Superior temporal gyrus (tissue), 1 donor: Measurements from ENCODE around the gene LEMD2.

Experiments
- DNase-seq: peaks from one replicate; pipeline ENCODE4 v3.0.0-alpha.2; 2016; ENCODE audit errors: extremely low spot score

Gene LEMD2

DNA sequence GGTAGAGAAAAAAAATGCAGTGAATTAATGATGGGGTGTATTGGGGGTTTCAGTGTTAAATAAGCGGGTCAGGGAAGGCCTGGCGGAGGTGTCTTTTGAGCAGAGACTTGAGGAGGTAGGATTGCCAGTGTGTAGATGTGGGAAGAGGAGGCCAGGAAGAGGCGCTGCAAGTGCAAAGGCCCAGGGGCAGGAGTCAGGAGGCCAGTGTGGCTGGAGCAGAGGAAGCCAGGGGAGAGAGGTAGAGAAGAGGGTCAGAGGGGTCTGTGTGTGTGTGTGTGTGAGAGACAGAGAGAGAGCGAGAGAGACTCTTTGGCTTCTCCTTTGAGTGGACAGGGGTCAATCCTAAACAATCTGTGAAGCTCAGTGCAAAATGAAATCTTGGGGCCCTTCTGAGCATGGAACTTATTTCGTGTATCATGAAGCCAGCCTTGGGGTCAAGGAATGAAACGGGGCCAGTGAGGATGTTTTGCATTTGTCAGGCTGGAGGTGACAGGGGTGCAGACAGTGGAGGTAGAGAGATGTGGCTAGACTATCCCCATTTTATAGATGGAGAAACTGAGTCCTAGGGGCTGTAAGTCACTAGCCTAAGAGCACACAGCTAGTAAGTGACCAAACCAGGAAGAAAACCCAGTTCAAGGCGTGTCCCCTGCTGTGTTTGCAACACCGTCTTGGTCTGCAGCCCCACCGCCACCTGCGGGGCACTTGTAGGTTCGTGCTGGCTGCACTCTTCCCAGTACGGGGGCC, 32.5 kb downstream of the LEMD2 start:
- no peak for DNase-seq

DNA sequence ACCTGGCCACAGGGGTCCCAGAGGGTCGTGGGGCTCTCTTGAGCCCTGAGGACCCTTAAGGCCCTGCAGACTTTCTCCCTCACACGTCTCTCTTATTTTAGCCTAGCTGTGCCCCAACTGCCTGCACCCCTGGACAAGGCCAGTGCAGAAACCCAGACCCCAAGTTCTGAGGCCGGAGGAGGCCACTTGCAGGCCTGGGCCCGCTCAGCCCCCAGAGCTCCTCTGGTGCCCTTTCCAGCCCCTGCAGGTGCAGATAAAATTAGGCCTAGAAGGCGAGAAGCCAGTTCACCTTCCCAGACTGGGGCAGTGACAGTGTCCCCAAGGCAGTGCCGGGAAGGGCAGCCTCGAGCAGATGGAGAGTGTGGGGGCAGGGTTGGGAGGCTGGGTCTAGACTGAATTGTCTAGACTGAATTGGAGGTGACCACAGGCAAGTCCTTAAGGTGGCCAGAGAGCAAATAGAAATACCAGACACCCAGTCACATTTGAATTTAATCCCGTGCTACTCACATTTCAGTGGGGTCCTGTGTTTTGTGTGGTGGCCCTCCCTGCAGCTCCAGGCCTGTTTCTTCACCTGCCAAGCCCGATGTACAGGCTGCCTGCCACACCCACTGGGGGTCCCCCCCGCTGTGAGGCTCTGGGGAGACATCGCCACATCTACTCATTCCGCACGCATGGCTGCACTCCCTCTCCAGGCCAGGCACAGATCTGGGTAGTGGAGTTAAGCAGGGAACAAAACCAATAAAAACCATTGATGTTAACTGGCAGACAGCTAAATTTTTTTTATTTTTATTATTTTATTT, 33.7 kb downstream of the LEMD2 start:
- no peak for DNase-seq

DNA sequence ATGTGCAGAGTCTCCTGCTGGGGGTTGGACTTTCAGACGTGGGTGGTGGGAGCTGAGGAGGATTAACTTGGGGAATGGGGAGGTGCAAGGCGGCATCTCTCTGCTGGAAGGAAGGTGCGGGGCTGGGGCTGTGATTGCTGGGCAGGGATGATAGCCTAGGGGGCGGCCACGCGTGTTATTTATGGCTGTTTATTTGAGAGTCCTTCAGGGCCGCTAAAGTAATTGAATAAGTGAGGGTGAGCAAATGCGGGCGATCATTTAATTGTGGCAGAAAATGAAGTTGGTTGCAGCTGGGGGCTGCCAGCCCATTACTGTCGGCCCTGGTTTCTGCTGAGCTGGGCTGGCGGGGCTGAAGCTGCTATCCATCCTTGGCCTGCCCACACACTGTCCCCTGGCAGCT, 34.7 kb downstream of the LEMD2 start:
- DNase-seq, result no peak

DNA sequence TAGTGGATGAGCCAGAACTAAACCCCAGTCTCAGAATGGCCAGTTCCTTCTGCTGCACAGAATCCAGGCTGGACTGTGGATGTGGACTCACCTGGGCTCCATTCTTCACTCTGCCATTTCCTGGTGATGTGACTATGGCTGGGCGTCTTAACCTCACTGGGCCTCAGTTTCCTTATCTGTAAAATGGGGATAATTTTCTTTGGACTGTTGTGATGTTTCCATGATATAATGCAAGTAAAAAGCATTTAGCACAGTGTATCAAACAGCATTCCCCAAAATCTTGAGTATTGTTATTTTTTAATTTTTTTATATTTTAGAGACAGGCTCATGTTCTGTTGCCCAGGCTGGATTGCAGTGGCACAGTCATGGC, 36.3 kb downstream of the LEMD2 start:
- no peak for DNase-seq

DNA sequence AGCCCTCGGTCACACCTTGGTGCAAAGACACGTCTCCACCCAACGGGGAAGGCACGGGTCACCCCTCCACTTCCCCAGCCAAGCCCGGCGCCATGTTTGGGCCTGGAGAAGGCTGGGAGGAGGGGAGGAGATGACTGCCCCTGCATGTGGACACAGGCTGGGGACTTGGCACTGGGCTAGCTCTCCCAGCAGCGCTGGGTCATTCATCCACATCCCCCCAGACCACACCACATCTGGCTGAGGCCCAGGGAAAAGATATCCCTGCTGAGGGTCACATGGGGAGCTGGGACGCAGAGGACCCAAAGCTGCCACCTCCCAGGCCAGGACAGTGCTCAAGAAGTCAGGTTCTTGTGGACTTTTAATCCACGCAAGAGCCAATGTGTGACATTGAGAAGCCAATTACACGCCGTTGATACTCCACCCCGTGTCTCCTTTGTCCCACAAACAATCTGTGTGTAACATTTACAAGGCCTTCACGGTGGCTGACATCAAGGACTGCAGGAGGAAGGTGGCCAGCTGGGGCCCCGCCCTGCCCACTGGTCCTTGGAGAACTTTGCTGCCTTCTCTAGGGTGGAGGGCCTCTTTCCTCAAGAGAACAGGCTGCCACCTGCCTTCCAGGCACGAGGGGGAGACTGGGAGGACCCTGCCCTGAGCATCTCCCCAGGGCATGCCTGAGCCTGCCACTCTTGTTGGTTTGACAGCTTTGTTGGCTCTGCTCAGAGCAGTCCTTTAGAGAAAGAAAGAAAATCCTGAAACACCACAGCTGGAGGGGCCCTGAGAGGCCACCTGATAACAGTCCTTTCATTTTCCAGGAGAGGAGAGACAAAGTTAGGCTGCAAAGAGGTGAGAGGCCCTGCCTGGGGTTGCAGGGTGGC, 36.9 kb downstream of the LEMD2 start:
- DNase-seq, result no peak

DNA sequence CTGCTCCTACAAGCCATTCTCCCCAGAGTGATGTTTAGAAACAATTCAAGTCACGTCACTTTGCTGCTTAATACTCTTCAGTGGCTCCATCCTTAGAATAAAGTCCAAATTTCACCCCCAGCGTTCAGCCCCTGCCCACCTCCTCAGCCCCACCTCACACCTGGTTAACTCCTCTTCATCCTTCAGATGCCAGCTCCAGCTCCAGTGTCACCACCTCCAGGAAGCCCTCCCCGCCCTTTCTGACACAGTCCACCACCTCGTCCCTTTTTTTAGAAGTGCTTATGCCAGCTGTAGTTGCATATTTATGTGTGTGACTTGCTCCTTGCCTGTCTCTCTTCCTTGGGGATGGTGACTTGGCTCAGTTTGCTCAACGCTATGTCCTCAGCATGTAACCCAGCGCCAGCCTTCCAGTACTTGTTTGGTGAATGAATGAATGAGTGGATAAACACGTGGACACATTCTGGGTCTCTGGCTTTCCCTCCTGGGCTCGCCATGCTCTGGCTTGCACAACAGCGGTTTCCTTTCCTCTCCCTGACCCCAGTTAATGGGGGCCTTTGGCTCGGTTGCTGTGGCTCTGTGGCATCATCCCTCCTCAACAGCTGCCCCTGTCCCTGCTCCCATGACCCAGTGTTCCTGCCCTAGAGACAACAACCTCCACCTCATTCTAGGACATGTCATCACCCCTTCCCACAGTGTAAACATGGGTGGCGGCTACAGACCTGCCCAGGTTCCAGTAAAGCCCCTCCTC, 38.5 kb downstream of the LEMD2 start:
- no peak for DNase-seq

DNA sequence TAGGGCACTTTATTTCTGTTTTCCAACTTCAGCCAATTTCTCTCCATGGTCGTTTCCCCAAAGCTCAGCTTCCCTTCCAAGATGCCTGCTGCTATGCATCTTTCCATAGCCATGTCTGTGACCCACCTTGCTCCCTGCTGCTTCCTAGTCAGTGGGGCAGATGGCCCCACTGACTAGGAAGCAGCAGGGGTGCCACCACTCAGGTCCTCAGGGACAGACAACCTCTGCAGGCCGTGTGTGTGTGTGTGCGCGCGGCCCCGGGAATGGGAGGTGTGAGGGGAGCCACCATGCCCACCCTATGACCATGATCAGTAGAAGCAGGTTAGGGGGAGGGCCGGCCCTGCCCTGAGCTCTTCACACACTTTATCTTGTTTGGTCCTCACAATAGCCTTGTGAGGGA, 39.5 kb downstream of the LEMD2 start:
- DNase-seq, result no peak

DNA sequence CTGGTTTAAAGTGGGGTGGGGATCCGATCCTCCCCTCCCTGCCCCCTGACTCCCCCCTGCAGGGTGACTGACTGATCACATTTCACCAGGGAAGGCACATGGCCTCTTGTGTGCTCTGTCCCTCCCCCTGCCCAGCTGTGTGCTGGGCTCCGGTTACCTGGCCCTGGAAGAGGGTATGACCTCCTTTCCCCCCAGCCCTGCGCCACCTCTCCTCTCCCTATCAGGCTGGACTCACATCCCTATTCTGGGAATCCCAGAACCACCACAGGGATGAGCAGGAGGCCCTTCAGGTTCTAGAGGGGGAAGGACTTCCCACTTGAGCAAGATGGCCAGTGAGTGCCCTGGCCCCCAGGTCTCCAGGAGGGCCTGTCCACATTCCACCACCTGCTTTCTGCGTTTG, 40.1 kb downstream of the LEMD2 start:
- no peak for DNase-seq

DNA sequence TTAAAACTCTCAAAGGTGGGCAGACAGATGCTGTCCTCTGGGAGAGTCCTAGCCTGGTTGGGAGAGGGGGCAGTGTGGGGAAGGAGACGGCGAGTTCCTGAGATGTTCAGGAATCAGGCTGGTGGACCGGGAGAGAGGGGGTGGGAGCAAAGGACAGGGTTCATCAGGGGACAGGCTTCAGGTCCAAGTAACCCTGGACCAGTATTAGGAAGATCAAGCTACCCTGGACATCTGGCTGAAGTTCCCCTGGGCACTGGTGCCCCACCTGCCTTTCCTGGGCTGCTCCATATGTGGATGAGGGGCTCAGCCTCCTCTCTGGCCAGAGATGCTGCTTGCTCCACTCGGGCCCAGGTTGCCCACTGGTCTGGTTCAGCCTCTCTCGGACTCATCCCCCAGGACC, 41.1 kb downstream of the LEMD2 start:
- no peak for DNase-seq

DNA sequence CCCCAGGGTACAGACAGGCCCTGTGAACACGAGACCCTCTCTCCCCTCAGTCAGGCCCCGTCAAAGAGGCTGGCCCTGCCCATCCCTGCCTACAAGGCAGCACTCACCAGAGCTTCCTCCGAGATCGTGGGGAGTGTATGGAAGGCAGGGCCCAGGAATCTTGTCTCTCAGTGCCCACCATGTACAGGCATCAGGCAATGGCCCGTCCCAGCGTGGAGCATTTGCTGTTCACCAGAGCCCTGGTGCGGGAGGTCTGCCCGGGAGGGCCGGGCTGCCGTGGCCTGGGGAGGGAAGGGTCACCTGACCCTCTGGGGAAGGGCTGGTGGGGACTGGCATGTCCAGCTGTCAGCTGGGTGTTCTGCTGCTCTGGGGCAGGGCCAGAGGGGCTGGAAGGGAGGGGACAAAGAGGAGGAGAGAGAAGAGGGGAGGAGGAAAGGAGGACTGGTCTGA, 42.3 kb downstream of the LEMD2 start, which contains the start of gene IP6K3:
IP6K3 (minus strand) TSS at position 255 of the 450 bp plus-strand sequence. CDS start 11,429 bp downstream, outside the sequence.
- DNase-seq, result peak; percentile 90

DNA sequence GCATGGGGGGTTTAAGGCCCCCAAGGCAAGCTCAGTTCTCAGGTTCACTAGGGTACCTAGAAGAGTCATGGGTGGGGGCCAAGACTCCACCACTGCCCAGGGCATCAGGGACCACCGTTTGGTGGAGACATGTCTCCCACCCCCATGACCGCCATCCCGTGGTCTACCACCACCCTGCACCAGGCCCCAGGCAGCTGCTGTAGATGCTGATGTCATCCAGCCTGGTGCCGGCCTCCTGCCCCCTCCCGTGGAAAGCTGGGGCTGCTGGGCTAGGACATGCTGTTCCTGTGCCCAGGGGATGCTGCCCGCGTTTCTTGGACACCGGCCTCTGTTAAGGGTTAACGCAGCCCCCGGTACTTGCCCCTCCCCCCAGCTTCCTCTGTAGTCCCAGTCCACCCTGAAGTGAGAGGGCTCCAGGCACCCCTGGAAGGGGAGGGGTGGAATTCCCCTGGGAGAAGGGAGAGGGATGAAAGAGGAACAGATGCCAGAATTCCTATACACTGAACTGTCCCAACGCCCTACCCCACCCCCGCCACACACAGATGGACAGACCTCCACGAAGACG, 42.8 kb downstream of the LEMD2 start:
- DNase-seq, result peak; percentile 81

DNA sequence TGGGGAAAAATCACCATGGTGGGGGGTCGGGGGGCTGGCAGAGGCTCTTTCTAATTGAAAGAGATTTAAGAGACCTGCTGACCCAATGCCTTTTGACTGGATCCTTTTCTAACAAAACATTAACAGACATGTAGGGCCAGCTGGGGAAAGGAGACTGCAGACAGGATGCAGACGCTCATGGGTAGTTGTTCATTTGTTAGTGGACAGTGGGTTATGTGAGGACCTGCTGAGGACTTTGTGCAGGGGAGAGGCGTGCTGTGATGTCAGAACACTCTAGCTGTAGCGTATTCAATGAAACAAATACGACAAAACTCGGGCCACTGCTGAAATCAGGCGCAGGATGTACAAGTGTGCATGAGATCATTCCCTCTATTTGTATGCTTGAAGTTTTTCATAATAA, 43.4 kb downstream of the LEMD2 start:
- DNase-seq, result peak; percentile 36

DNA sequence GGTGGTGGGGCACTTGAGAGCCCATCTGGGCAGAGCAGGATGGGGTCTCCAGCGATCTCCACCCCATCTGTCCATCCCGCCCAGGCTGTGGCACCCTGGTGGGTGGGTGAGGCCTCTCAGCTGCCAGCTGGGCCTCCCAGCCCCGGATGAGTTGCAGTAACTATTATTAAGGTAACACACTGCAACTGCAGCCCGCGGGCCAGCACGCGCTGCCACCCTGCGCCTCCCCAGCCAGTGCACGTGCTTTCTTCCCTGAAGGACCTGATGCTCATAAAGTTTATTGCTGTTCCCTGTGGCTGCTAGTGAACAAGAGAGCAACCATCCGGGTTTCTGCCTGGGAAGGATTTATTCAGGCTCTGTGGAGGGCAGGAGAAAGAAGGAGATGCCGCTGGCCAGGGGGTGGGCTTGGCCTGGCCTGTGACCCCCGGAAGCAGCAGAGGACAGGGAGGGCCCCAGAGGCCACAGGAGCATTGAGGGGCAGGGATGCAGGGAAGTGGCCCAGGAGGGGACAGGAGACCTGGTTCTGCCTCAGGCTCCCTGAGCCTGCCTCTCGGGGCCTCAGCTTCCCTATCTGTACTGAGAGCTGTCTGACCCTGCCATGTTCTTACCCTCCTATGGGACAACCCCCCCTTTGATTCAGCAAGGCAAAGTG, 43.9 kb downstream of the LEMD2 start:
- DNase-seq, result no peak

DNA sequence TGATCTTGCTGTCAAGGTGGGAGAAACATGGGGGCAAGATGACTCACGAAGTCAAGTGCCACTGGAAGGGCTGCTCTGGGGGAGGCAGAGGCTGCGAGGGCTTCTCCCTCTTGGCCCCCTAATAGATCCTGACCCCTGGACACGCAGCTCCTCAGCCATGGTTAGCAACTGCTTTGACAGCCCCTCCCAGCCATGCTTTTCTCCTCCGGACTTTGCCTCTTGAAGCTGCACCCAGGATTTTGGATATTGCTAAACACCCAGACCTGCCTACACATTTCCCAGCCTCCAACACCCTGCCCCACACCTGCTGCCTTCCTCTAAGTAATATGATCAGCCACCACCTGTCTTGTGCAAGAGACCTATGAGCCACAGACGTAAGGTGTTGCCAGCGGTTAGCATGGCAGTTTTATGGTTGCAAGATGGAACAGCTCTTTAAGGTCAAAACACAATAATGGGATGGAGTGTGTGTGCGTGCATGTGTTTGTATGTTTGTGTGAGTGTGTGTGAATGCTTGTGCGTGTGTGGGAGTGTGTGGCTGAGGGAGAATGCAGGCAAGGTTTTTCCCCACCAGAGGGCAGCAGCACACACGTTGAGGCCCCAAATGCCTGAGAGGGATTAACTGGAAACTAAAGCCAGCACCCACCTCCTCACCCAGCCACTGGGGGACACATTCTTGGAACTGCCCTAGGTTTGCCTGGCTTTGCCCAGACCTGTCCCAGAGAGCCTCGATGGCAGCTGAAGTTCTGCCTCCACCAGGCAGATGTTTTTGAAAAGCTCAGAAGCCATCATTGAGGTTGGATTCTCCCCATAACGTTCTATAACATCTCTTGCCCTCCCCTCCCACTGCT, 44.7 kb downstream of the LEMD2 start:
- DNase-seq, result peak; percentile 92

DNA sequence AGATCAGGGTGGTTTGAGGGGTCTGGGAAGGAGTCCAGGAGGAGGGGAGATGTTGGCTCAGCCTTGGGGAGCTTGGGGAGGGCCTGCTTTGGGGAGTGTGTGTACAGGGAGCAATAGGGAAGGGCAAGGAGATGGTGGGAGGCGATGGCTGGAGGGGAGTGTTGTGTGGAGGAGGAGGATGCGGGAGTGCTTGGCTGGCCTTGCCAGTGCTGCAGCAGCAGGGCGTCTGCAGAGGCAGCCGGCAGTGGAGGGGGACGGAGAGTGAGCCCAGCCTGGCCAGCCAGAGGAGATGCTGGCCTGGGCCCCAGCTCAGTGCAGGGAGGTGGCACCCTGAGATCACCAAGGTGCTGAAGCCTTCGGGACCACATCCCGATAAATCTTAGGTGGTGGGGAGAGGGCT, 46.1 kb downstream of the LEMD2 start:
- DNase-seq, result no peak

DNA sequence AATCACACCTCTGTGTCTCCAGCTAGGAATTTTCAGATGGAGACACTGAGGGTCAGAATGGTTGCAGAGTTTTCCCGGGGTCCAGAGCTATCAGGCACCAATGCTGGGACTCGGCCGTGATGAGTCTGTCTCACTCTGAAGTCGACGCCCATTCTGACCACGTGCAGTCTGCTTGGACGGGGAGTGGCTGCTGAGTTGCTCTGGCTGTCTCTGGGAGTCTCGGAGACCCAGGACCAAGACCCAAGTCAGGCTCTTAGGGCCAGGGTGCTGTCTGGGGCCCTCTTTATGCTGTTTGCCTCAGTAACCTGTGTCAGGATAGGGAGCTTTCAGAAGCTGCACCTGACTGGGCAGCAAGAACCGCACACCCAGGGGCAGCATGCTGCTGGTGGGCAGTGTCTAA, 46.8 kb downstream of the LEMD2 start:
- DNase-seq, result no peak

DNA sequence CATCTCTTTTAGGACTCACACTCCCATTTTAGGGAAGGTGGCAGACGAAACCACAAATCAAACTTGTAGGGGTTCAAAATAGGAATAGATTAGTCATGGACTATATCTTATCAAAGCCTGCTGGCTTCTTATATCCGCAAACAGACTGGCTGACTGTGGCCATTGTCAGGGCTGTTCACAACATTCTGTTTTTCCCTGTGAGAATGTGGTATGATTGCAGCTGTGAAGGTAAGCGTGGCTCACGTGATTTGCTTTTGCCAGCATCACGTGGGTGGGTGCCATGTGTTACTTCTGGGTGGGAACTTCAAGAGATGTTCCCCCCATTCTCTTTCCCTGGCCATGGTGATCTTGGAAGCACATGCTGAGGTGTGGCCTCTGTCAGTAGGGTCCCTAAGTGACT, 48.1 kb downstream of the LEMD2 start:
- DNase-seq, result no peak

DNA sequence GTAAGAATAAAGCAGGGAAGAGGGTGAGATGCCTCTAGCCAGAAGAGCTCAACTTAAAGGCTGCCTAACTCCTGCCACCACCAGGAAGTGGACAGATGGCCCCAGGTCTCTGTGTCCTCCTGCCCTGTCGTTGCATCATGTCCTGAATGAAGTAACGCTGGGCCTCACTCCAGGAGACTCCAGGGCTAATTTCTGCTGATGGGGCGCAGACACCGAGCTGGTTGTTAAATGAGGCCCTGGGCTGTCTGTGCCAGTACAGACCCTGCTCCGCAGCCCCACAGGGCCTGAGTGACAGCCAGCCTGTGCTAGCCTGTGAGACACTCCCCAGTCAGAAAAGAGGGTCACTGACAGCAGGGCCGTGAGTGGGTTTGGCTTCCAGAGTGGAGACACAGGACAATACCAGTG, 48.7 kb downstream of the LEMD2 start:
- no peak for DNase-seq

DNA sequence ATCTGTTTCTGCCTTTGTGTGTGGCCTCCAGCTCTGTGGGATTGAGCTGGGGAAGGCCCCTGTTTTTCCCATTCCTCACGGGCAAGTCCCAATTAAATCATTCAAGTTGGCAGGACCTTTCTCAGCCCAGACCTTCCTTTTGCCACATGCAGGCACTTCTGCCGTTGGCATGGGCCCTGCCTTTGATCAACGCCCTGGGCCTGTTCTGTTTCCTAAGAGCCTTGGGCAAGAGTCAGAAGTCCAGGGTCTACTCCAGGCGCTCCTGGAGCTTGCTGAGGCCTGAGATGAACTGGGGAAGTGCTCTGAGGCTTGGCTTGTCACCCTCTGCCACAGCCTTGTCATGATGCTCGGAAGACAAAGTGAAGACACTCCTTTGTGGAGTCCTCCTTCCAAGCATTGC, 49.4 kb downstream of the LEMD2 start:
- DNase-seq, result no peak

DNA sequence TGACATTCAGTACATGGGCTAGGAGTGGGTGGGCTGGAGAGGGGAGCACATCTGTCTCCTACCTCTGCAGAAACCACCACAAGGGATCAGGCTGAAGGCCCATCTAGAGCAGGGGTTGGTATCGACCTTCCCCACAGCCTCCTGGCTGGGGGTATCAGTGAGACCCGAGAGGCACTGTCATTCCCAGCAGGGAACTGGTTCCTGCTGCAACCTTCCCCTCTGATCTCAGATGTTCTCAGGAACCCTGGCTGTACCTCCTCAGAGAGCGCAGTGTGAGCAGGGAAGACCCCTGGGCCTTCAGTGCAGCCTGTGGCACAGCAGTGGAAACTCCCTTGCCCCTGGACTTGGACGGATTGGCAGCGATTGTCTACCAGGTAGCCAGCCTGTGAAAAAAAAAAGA, 50.1 kb downstream of the LEMD2 start:
- no peak for DNase-seq
